Measurements from ENCODE around the gene PDZD4.

Gene PDZD4

GRCh38 chrX:153873282-153874084, 43.1 kb upstream of the PDZD4 start:
- no peak for DNase-seq (ENCODE audit: low read depth)
- no peaks in the 10 kb centered on the region for H3K36me3 ChIP-seq (ENCODE audit: control insufficient read depth, insufficient read depth, low read length, severe bottlenecking)
- H3K9ac ChIP-seq (ENCODE audit: low read length): no peak overlapping the region
- no peak overlapping the region for H3K4me3 ChIP-seq (ENCODE audit: low read length)
- H3K4me1 ChIP-seq (ENCODE audit: control insufficient read depth, insufficient read depth, low read length): no peaks in the 10 kb centered on the region
- no peaks in the 10 kb centered on the region for H3K9me3 ChIP-seq (ENCODE audit: control insufficient read depth, low read length)
- peaks cover 48% of the 10 kb centered on the region for H3K27me3 ChIP-seq (replicated peaks; ENCODE audit: control insufficient read depth, insufficient read depth, low read length)

- no peak for DNase-seq (ENCODE audit: low read depth)
- Histone ChIP-seq H3K27me3 (replicated peaks; ENCODE audit: control insufficient read depth, insufficient read depth, low read length) (peaks cover 46% of the 10 kb centered on the region), H3K4me3 (ENCODE audit: low read length) (no peak overlapping the region), H3K9me3 (ENCODE audit: control insufficient read depth, low read length) (no peaks in the 10 kb centered on the region), H3K4me1 (ENCODE audit: control insufficient read depth, insufficient read depth, low read length) (no peaks in the 10 kb centered on the region), H3K36me3 (ENCODE audit: control insufficient read depth, insufficient read depth, low read length, severe bottlenecking) (no peaks in the 10 kb centered on the region), H3K9ac (ENCODE audit: low read length) (no peak overlapping the region)
These were observed 41.9 kb upstream of the PDZD4 start for GRCh38 chrX:153871946-153872878.

GRCh38 chrX:153871451-153871850, 41.1 kb upstream of the PDZD4 start:
- Histone ChIP-seq H3K36me3 (ENCODE audit: control insufficient read depth, insufficient read depth, low read length, severe bottlenecking) (no peaks in the 10 kb centered on the region), H3K9me3 (ENCODE audit: control insufficient read depth, low read length) (no peaks in the 10 kb centered on the region), H3K27me3 (replicated peaks; ENCODE audit: control insufficient read depth, insufficient read depth, low read length) (peaks cover 48% of the 10 kb centered on the region), H3K4me1 (ENCODE audit: control insufficient read depth, insufficient read depth, low read length) (no peaks in the 10 kb centered on the region), H3K4me3 (ENCODE audit: low read length) (no peak overlapping the region), H3K9ac (ENCODE audit: low read length) (no peak overlapping the region)
- no peak for DNase-seq (ENCODE audit: low read depth)

GRCh38 chrX:153870791-153871360, 40.5 kb upstream of the PDZD4 start:
- Histone ChIP-seq H3K4me3 (ENCODE audit: low read length) (no peak overlapping the region), H3K36me3 (ENCODE audit: control insufficient read depth, insufficient read depth, low read length, severe bottlenecking) (no peaks in the 10 kb centered on the region), H3K9me3 (ENCODE audit: control insufficient read depth, low read length) (no peaks in the 10 kb centered on the region), H3K4me1 (ENCODE audit: control insufficient read depth, insufficient read depth, low read length) (no peaks in the 10 kb centered on the region), H3K9ac (ENCODE audit: low read length) (no peak overlapping the region), H3K27me3 (replicated peaks; ENCODE audit: control insufficient read depth, insufficient read depth, low read length) (peaks cover 43% of the 10 kb centered on the region)
- no peak for DNase-seq (ENCODE audit: low read depth)

GRCh38 chrX:153870288-153870690, 39.9 kb upstream of the PDZD4 start:
- no peak overlapping the region for H3K9ac ChIP-seq (ENCODE audit: low read length)
- H3K27me3 ChIP-seq (replicated peaks; ENCODE audit: control insufficient read depth, insufficient read depth, low read length): peaks cover 43% of the 10 kb centered on the region
- no peak for DNase-seq (ENCODE audit: low read depth)
- H3K4me1 ChIP-seq (ENCODE audit: control insufficient read depth, insufficient read depth, low read length): no peaks in the 10 kb centered on the region
- no peak overlapping the region for H3K4me3 ChIP-seq (ENCODE audit: low read length)
- H3K9me3 ChIP-seq (ENCODE audit: control insufficient read depth, low read length): no peaks in the 10 kb centered on the region
- no peaks in the 10 kb centered on the region for H3K36me3 ChIP-seq (ENCODE audit: control insufficient read depth, insufficient read depth, low read length, severe bottlenecking)

- H3K36me3 ChIP-seq (ENCODE audit: control insufficient read depth, insufficient read depth, low read length, severe bottlenecking): no peaks in the 10 kb centered on the region
- H3K4me3 ChIP-seq (ENCODE audit: low read length): no peak overlapping the region
- no peak for DNase-seq (ENCODE audit: low read depth)
- peaks cover 44% of the 10 kb centered on the region for H3K27me3 ChIP-seq (replicated peaks; ENCODE audit: control insufficient read depth, insufficient read depth, low read length)
- no peak overlapping the region for H3K9ac ChIP-seq (ENCODE audit: low read length)
- no peaks in the 10 kb centered on the region for H3K4me1 ChIP-seq (ENCODE audit: control insufficient read depth, insufficient read depth, low read length)
- no peaks in the 10 kb centered on the region for H3K9me3 ChIP-seq (ENCODE audit: control insufficient read depth, low read length)
These were observed 39.3 kb upstream of the PDZD4 start for GRCh38 chrX:153869473-153870287.

- DNase-seq (ENCODE audit: low read depth): no peak
- no peak overlapping the region for H3K9ac ChIP-seq (ENCODE audit: low read length)
- H3K4me1 ChIP-seq (ENCODE audit: control insufficient read depth, insufficient read depth, low read length): no peaks in the 10 kb centered on the region
- no peak overlapping the region for H3K4me3 ChIP-seq (ENCODE audit: low read length)
- H3K36me3 ChIP-seq (ENCODE audit: control insufficient read depth, insufficient read depth, low read length, severe bottlenecking): no peaks in the 10 kb centered on the region
- peaks cover 41% of the 10 kb centered on the region for H3K27me3 ChIP-seq (replicated peaks; ENCODE audit: control insufficient read depth, insufficient read depth, low read length)
- no peaks in the 10 kb centered on the region for H3K9me3 ChIP-seq (ENCODE audit: control insufficient read depth, low read length)
These were observed 38.5 kb upstream of the PDZD4 start for GRCh38 chrX:153868576-153869472.

GRCh38 chrX:153867671-153868070, 37.3 kb upstream of the PDZD4 start:
- Histone ChIP-seq H3K9me3 (ENCODE audit: control insufficient read depth, low read length) (no peaks in the 10 kb centered on the region), H3K4me3 (ENCODE audit: low read length) (no peak overlapping the region), H3K9ac (ENCODE audit: low read length) (no peak overlapping the region), H3K4me1 (ENCODE audit: control insufficient read depth, insufficient read depth, low read length) (no peaks in the 10 kb centered on the region), H3K27me3 (replicated peaks; ENCODE audit: control insufficient read depth, insufficient read depth, low read length) (peaks cover 47% of the 10 kb centered on the region), H3K36me3 (ENCODE audit: control insufficient read depth, insufficient read depth, low read length, severe bottlenecking) (no peaks in the 10 kb centered on the region)
- no peak for DNase-seq (ENCODE audit: low read depth)

GRCh38 chrX:153867139-153867538, 36.8 kb upstream of the PDZD4 start:
- Histone ChIP-seq H3K9me3 (ENCODE audit: control insufficient read depth, low read length) (no peaks in the 10 kb centered on the region), H3K4me1 (ENCODE audit: control insufficient read depth, insufficient read depth, low read length) (no peaks in the 10 kb centered on the region), H3K4me3 (ENCODE audit: low read length) (no peak overlapping the region), H3K9ac (ENCODE audit: low read length) (no peak overlapping the region), H3K36me3 (ENCODE audit: control insufficient read depth, insufficient read depth, low read length, severe bottlenecking) (no peaks in the 10 kb centered on the region), H3K27me3 (replicated peaks; ENCODE audit: control insufficient read depth, insufficient read depth, low read length) (peaks cover 46% of the 10 kb centered on the region)
- no peak for DNase-seq (ENCODE audit: low read depth)
